ENCODE data around the gene TPCN1. TPM values are rescaled to one million over a fixed set of nuclear protein-coding genes. Genes with fewer than 3 reads are reported as not detected.

TPCN1 gene
- total and polyA plus RNA-seq, 2 of the 8 experiments (the other 6 are each of a cell fraction or from before 2014, with no cell fraction given), result 14.9 to 21.4 TPM

DNA sequence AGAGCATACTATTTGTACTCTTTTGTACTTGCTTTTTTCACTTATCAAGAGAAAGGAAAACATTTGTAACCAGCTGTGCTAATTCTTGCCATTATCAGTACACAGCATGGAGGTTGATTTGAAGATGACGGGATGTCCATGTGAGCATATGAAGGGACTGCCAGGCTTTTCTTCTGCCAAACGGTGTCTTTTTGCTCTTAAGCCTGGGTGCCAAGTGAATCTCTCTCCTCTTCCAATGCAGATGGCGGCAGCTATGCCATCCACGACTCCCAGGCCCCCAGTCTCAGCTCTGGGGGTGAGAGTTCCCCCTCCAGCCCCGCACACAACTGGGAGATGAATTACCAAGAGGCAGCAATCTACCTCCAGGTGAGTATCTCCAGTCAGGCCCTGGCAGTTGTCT lies 38.9 kb downstream of the TPCN1 start (continued):
- no peak for TF ChIP-seq CBX5 (IDR thresholded peaks at IDR 0.05; ENCODE audit: low read depth, low read length)
- TF ChIP-seq CTCF (IDR thresholded peaks at IDR 0.05; ENCODE audit: control extremely low read depth in 1 of 3, insufficient read depth in 1 of 3, low read depth in 1 of 3, low read length in 3 of 3), result no peak
- no peak for TF ChIP-seq SP1 (IDR thresholded peaks at IDR 0.05; ENCODE audit: low read depth, low read length)
- no peak for TF ChIP-seq TAF7 (optimal IDR thresholded peaks at IDR 0.05; ENCODE audit: borderline replicate concordance, low read depth, low read length)

All from H1 (cell line).